ENCODE results near the gene MAU2. TPM values are rescaled to one million over a fixed set of nuclear protein-coding genes. Genes with fewer than 3 reads are reported as not detected.
"Not testable (repeated sequence)": the region's sequence is repeated elsewhere in the genome, so short reads cannot be mapped to it uniquely, and the experiment has no call there.

Gene MAU2
- total RNA-seq, 1 donor from 2014 or later, result 75.7 TPM

GRCh38 chr19:19371059-19371458, 50.4 kb downstream of the MAU2 start:
- Mint-ChIP-seq H3K27me3 (ENCODE audit: unreplicated experiment) (no peaks in the 10 kb centered on the region), H3K27ac (ENCODE audit: unreplicated experiment) (no peak overlapping the region)
- TF ChIP-seq CTCF (IDR thresholded peaks at IDR 0.05), result no peak

GRCh38 chr19:19372656-19373416, 52.2 kb downstream of the MAU2 start:
- Mint-ChIP-seq H3K4me3 (ENCODE audit: unreplicated experiment) (no peak overlapping the region), H3K27ac (ENCODE audit: unreplicated experiment) (no peak overlapping the region), H3K4me1 (ENCODE audit: unreplicated experiment) (peaks cover 9% of the 10 kb centered on the region), H3K27me3 (ENCODE audit: unreplicated experiment) (no peaks in the 10 kb centered on the region), H3K36me3 (ENCODE audit: unreplicated experiment) (no peaks in the 10 kb centered on the region), H3K9me3 (ENCODE audit: unreplicated experiment) (no peaks in the 10 kb centered on the region)
- DNase-seq (ENCODE audit: extremely low spot score, unreplicated experiment), result no peak
- no peak for TF ChIP-seq CTCF (IDR thresholded peaks at IDR 0.05)

More at GRCh38 chr19:19371059-19371458, 50.4 kb downstream of the MAU2 start:
- H3K4me1 Mint-ChIP-seq (ENCODE audit: unreplicated experiment), result peaks cover 6% of the 10 kb centered on the region
- no peaks in the 10 kb centered on the region for H3K9me3 Mint-ChIP-seq (ENCODE audit: unreplicated experiment)
- no peak for DNase-seq (ENCODE audit: extremely low spot score, unreplicated experiment)
- H3K4me3 Mint-ChIP-seq (ENCODE audit: unreplicated experiment), result no peak overlapping the region
- no peaks in the 10 kb centered on the region for H3K36me3 Mint-ChIP-seq (ENCODE audit: unreplicated experiment)

GRCh38 chr19:19379527-19379926, 58.9 kb downstream of the MAU2 start:
- Mint-ChIP-seq H3K4me1 (ENCODE audit: unreplicated experiment) (peaks cover 13% of the 10 kb centered on the region), H3K27ac (ENCODE audit: unreplicated experiment) (no peak overlapping the region), H3K9me3 (ENCODE audit: unreplicated experiment) (no peaks in the 10 kb centered on the region), H3K27me3 (ENCODE audit: unreplicated experiment) (no peaks in the 10 kb centered on the region), H3K36me3 (ENCODE audit: unreplicated experiment) (no peaks in the 10 kb centered on the region), H3K4me3 (ENCODE audit: unreplicated experiment) (no peak overlapping the region)
- DNase-seq (ENCODE audit: extremely low spot score, unreplicated experiment), result no peak
- TF ChIP-seq CTCF (IDR thresholded peaks at IDR 0.05), result no peak

GRCh38 chr19:19380316-19380715, 59.7 kb downstream of the MAU2 start:
- not testable (repeated sequence) for H3K9me3 Mint-ChIP-seq (ENCODE audit: unreplicated experiment); H3K36me3 Mint-ChIP-seq (ENCODE audit: unreplicated experiment); H3K27ac Mint-ChIP-seq (ENCODE audit: unreplicated experiment); H3K27me3 Mint-ChIP-seq (ENCODE audit: unreplicated experiment); H3K4me3 Mint-ChIP-seq (ENCODE audit: unreplicated experiment); DNase-seq (ENCODE audit: extremely low spot score, unreplicated experiment)
- peaks cover 13% of the 10 kb centered on the region for H3K4me1 Mint-ChIP-seq (ENCODE audit: unreplicated experiment)

GRCh38 chr19:19381007-19381926, 60.6 kb downstream of the MAU2 start:
- TF ChIP-seq CTCF (IDR thresholded peaks at IDR 0.05), result no peak
- DNase-seq (ENCODE audit: extremely low spot score, unreplicated experiment), result no peak
- no peaks in the 10 kb centered on the region for H3K27me3 Mint-ChIP-seq (ENCODE audit: unreplicated experiment)
- no peaks in the 10 kb centered on the region for H3K9me3 Mint-ChIP-seq (ENCODE audit: unreplicated experiment)
- H3K4me3 Mint-ChIP-seq (ENCODE audit: unreplicated experiment), result no peak overlapping the region
- no peaks in the 10 kb centered on the region for H3K36me3 Mint-ChIP-seq (ENCODE audit: unreplicated experiment)
- no peak overlapping the region for H3K27ac Mint-ChIP-seq (ENCODE audit: unreplicated experiment)
- H3K4me1 Mint-ChIP-seq (ENCODE audit: unreplicated experiment), result peaks cover 13% of the 10 kb centered on the region

Data from osteocyte (in vitro differentiated cells).